ENCODE results near the gene IGLL5. TPM values are rescaled to one million over a fixed set of nuclear protein-coding genes. Genes with fewer than 3 reads are reported as not detected.

IGLL5 gene
- total and polyA plus RNA-seq, 2 donors (not counting 3 experiments of a cell fraction or from before 2014, with no cell fraction given), result not detected

GRCh38 chr22:22893077-22893805 lies 5.6 kb downstream of the IGLL5 start:
- dilution Hi-C loops (cut with MboI; ENCODE audit: extremely low pct_ligation_motif_present, low sequenced_read_pairs) (no loop called here), intact Hi-C loops (cut with micrococcal nuclease) (no loop called here)
- Histone ChIP-seq H3K4me3 (replicated peaks in 1 of 3; ENCODE audit: insufficient read depth in 1 of 3, low read depth in 1 of 3, low read length in 3 of 3) (no peak overlapping the region), H3K9me3 (replicated peaks; ENCODE audit: control insufficient read depth, insufficient read depth, low read length) (no peaks in the 10 kb centered on the region), H3K36me3 (ENCODE audit: control insufficient read depth in 2 of 2, extremely low read depth in 1 of 2, insufficient read depth in 2 of 2, low read length in 2 of 2) (no peaks in the 10 kb centered on the region), H3K79me2 (ENCODE audit: control insufficient read depth, insufficient read depth, low read length) (no peaks in the 10 kb centered on the region), H3K9me1 (replicated peaks; ENCODE audit: control insufficient read depth, extremely low read depth, insufficient read depth, low read length) (no peaks in the 10 kb centered on the region), H3K9ac (replicated peaks; ENCODE audit: extremely low read depth, insufficient read depth, low read length) (no peak overlapping the region), H2AFZ (ENCODE audit: low read depth, low read length) (no peak overlapping the region), H3K4me1 (ENCODE audit: control insufficient read depth, extremely low read depth, insufficient read depth, low read length) (no peaks in the 10 kb centered on the region), H4K20me1 (replicated peaks; ENCODE audit: control insufficient read depth, extremely low read depth, insufficient read depth, low read length) (no peaks in the 10 kb centered on the region), H3K27me3 (ENCODE audit: control insufficient read depth in 2 of 2, insufficient read depth in 2 of 2, low read length in 2 of 2) (peaks cover 2 to 5% of the 10 kb centered on the region in 2 experiments), H3K4me2 (ENCODE audit: insufficient read depth, low read length) (no peak overlapping the region), H3K27ac (ENCODE audit: insufficient read depth, low read depth, low read length) (no peak overlapping the region)
- DNase-seq (ENCODE audit: low read depth, low spot score), result no peak
- TF ChIP-seq GATA2 (IDR thresholded peaks at IDR 0.05; ENCODE audit: insufficient read depth, insufficient read length, low read depth, low read length) (no peak), MAX (IDR thresholded peaks at IDR 0.05; ENCODE audit: insufficient read depth, insufficient read length) (no peak), FOS (IDR thresholded peaks at IDR 0.05; ENCODE audit: borderline replicate concordance, insufficient read depth, low read length) (no peak), POLR2A (IDR thresholded peaks at IDR 0.05; ENCODE audit: low read depth, low read length) (no peak), EZH2 (IDR thresholded peaks at IDR 0.05; ENCODE audit: borderline replicate concordance, low read depth, low read length, severe bottlenecking) (no peak), CTCF (IDR thresholded peaks at IDR 0.05; ENCODE audit: extremely low read depth in 1 of 2, insufficient read depth in 1 of 2, low read depth in 1 of 2, low read length in 2 of 2) (no peak), POLR2AphosphoS5 (IDR thresholded peaks at IDR 0.05; ENCODE audit: insufficient read depth, low read depth, low read length) (no peak), MYC (IDR thresholded peaks at IDR 0.05; ENCODE audit: low read depth, low read length) (no peak), JUN (IDR thresholded peaks at IDR 0.05; ENCODE audit: borderline replicate concordance, insufficient read depth, insufficient read length, low read depth) (no peak)
- ChIA-PET POLR2A (no interaction called here), CTCF (interaction anchor here (1.5 kb wide), 1 partner anchor 9 kb away, joined by 5 read pairs; no protein-coding TSS in a partner anchor)
- no TSS peak for BruUV-seq (replicated peaks)
- FAIRE-seq, result no peak

Measured in endothelial cell of umbilical vein (primary cell).